ENCODE measurements around the gene CNPY1.

The CNPY1 gene

DNA sequence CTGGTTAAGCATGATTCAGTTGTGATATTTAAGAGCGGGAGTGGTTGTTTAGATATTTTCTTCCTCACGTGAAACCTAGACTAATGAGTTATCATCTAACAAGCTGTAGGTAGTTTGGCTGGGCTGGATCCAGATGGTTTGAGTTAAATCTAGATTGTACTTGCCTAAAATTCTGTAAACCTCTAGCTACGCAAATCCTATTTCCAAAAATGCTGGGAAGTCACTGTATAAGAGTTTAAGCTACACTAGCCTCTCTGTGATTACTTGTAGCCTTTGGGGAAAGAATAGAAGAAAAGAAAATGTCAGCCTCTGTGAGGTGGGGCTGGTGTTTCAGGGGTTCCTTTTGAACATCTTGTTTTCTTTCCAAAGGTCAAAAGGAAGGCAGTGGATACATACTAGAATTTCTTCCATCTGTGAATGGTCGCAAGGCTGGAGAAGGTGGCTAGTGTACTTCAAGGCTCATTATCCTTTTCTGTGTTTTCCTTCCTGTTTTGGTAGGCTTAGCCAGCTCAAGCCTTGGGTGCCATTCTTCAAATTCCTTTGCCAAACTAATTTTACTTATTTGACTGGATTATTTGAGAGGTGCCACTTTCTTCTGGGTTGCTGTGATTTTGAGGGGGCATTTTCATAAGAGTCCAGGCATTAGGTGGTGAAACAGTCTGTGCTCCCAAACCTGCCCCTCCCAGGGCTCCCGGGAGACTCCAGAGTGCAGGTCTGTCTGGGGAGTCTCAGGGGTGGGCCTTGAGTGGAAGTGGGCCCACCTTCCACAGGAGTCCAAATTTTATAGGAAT is 93.7 kb downstream of the CNPY1 start:
- no peak for DNase-seq

GRCh38 chr7:155451840-155452239 is 94.5 kb downstream of the CNPY1 start:
- DNase-seq: no peak
